Neural crest cell (in vitro differentiated cells): ENCODE results near the gene MEX3D. TPM values are rescaled to one million over a fixed set of nuclear protein-coding genes. Genes with fewer than 3 reads are reported as not detected.

Experiments used
- DNase-seq: peaks from one replicate; pipeline ENCODE4 v3.0.0; 2021; ENCODE audit warnings: low read depth, mixed read lengths, low spot score
- H3K27ac Mint-ChIP-seq: one replicate; pipeline ENCODE4 v1.8.0; 2021; ENCODE audit warnings: mild to moderate bottlenecking, mixed read lengths; ENCODE audit not compliant: unreplicated experiment
- H3K27me3 Mint-ChIP-seq: 2 replicates; pipeline ENCODE4 v1.8.0; 2021; ENCODE audit warnings: low read depth, mild to moderate bottlenecking, mixed read lengths
- H3K36me3 Mint-ChIP-seq: 2 replicates; pipeline ENCODE4 v1.8.0; 2021; ENCODE audit warnings: low read depth, mild to moderate bottlenecking, mixed read lengths
- H3K4me1 Mint-ChIP-seq: 2 replicates; pipeline ENCODE4 v1.8.0; 2021; ENCODE audit warnings: mixed read lengths
- H3K4me3 Mint-ChIP-seq: one replicate; pipeline ENCODE4 v1.8.0; 2021; ENCODE audit warnings: mild to moderate bottlenecking, mixed read lengths
- H3K9me3 Mint-ChIP-seq: 2 replicates; pipeline ENCODE4 v1.8.0; 2021; ENCODE audit warnings: mixed read lengths
- total RNA-seq: library from RNA; stranded (reverse); gene quantifications from 2 replicates; pipeline ENCODE4 v1.2.1, GENCODE V29; 2021
- TF ChIP-seq, protein P1 (sequence below): fragments of 200-600 bp; sonication (generic); conservative IDR thresholded peaks from 2 replicates; pipeline ENCODE4 v1.5.0; 2021; ENCODE audit warnings: antibody characterized with exemption, mild to moderate bottlenecking

Gene MEX3D
- total RNA-seq, 1 donor from 2014 or later = 103 TPM

DNA sequence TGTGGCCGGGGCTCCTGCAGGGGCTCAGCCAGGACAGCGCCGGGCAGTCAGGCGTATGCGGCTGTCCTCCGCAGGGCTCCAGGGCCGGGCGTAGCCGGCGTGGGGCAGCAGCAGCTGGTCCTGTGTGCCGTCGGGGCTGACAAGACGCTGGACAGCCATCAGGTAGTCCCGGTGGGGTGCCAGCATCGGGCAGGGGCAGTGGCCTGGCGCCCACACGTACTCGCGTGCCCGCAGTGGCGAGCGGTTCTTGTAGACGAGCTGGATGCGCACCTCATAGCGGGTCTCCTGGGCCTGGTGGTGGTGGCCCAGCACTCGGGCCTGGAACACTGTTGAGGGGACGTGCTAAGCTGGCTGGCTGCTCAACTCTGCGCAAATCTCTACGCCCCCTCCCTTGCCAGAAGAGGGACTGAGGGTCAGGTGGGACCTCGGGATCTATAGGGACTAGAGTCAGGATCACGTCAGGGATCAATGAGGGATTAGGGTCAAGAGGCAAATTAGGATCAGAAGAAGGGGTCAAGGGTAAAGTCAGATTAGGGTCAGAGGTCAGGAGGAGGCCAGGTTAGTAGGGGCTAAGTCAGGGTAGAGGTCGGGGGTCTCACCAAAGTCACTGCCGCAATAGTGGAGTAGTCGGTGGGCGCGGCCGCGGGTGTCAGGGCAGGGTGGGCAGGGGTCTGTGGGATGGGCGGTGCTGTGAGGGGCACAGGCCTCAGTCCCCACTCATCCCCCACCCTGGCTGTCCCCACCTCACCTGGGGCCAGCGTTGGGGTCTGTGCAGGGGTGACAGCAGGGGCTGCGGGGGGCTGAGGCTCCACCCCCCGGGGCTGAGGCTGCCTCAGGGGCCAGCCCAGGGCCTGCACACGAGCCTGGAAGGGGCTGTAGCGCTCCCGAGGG is 61.9 kb downstream of the MEX3D start:
- H3K9me3 Mint-ChIP-seq = peaks cover 2% of the 10 kb centered on the region
- peak overlapping the region; percentile 68 for H3K27ac Mint-ChIP-seq
- no peak for DNase-seq
- peaks cover 14% of the 10 kb centered on the region for H3K4me1 Mint-ChIP-seq
- peaks cover 60% of the 10 kb centered on the region for H3K27me3 Mint-ChIP-seq
- TF ChIP-seq, protein P1, sequence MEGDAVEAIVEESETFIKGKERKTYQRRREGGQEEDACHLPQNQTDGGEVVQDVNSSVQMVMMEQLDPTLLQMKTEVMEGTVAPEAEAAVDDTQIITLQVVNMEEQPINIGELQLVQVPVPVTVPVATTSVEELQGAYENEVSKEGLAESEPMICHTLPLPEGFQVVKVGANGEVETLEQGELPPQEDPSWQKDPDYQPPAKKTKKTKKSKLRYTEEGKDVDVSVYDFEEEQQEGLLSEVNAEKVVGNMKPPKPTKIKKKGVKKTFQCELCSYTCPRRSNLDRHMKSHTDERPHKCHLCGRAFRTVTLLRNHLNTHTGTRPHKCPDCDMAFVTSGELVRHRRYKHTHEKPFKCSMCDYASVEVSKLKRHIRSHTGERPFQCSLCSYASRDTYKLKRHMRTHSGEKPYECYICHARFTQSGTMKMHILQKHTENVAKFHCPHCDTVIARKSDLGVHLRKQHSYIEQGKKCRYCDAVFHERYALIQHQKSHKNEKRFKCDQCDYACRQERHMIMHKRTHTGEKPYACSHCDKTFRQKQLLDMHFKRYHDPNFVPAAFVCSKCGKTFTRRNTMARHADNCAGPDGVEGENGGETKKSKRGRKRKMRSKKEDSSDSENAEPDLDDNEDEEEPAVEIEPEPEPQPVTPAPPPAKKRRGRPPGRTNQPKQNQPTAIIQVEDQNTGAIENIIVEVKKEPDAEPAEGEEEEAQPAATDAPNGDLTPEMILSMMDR = no peak
- H3K4me3 Mint-ChIP-seq = peak overlapping the region; percentile 57
- H3K36me3 Mint-ChIP-seq = no peaks in the 10 kb centered on the region

DNA sequence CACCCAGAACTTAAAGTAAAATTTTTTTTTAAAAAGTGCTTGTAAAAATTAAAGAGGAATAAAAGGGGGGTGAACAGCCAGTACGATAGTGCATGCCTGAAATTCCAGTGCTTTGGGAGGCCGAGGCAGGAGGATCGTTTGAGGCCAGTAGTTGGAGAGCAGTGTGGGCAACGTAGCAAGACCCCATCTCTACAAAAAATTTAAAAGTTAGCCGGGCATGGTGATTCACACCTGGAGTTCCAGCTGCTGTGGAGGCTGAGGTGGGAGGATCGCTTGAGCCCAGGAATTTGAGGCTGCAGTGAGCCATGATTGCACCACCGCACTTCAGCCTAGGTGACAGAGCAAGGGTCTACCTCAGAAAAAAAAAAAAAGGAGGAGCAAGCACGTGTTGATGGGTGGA is 63.1 kb downstream of the MEX3D start:
- H3K4me1 Mint-ChIP-seq = peaks cover 13% of the 10 kb centered on the region
- H3K9me3 Mint-ChIP-seq = peaks cover 2% of the 10 kb centered on the region
- no peak overlapping the region for H3K4me3 Mint-ChIP-seq
- H3K27ac Mint-ChIP-seq = no peak overlapping the region
- TF ChIP-seq, protein P1 = no peak
- peaks cover 50% of the 10 kb centered on the region for H3K27me3 Mint-ChIP-seq
- no peaks in the 10 kb centered on the region for H3K36me3 Mint-ChIP-seq
- DNase-seq = no peak

Other genes starting within 250 kb of the MEX3D start
- 89.7 and 90.6 TPM in 2 replicates for gene NDUFS7, start 184.4 kb downstream of the MEX3D start, total RNA-seq
- 42.6 and 45.6 TPM in 2 replicates for gene GAMT, start 166.8 kb downstream of the MEX3D start, total RNA-seq
- gene DAZAP1, start 160.7 kb downstream of the MEX3D start, total RNA-seq = 146 and 157 TPM in 2 replicates
- 1,578 and 1,580 TPM in 2 replicates for gene RPS15, start 129.9 kb downstream of the MEX3D start, total RNA-seq
- gene APC2, start 118.2 kb downstream of the MEX3D start, total RNA-seq = 39.2 and 43.0 TPM in 2 replicates
- 34.5 and 41.5 TPM in 2 replicates for gene C19orf25, start 89.1 kb downstream of the MEX3D start, total RNA-seq
- 10.4 and 11.7 TPM in 2 replicates for gene PCSK4, start 78.0 kb downstream of the MEX3D start, total RNA-seq
- 8.2 and 8.7 TPM in 2 replicates for gene REEP6, start 77.1 kb downstream of the MEX3D start, total RNA-seq
- not detected in 2 replicates for gene ADAMTSL5, start 55.3 kb downstream of the MEX3D start, total RNA-seq
- gene PLK5, start 44.2 kb downstream of the MEX3D start, total RNA-seq = not detected in 2 replicates
- 157 and 168 TPM in 2 replicates for gene MBD3, start 24.5 kb upstream of the MEX3D start, total RNA-seq
- gene UQCR11, start 37.1 kb upstream of the MEX3D start, total RNA-seq = 149 and 165 TPM in 2 replicates
- gene TCF3, start 84.3 kb upstream of the MEX3D start, total RNA-seq = 348 and 354 TPM in 2 replicates
- 0.93 and 1.0 TPM in 2 replicates for gene ONECUT3, start 185.2 kb upstream of the MEX3D start, total RNA-seq
- gene ATP8B3, start 244.0 kb upstream of the MEX3D start, total RNA-seq = 1.1 and 1.5 TPM in 2 replicates